Measurements from ENCODE around the gene NYAP2.

- TF ChIP-seq MXI1 (IDR thresholded peaks at IDR 0.05; ENCODE audit: borderline replicate concordance, low read depth, low read length) (no peak), CTCF (conservative IDR thresholded peaks at IDR 0.05; ENCODE audit: low read depth, low read length) (no peak), POLR2A (IDR thresholded peaks at IDR 0.05; ENCODE audit: low read depth, low read length) (no peak), SMC3 (IDR thresholded peaks at IDR 0.05; ENCODE audit: low read depth, low read length) (no peak), ELK1 (IDR thresholded peaks at IDR 0.05; ENCODE audit: borderline replicate concordance, low read depth, low read length) (no peak), CEBPB (IDR thresholded peaks at IDR 0.05; ENCODE audit: low read depth, low read length) (no peak), RCOR1 (IDR thresholded peaks at IDR 0.05; ENCODE audit: insufficient replicate concordance, low read length) (no peak), RFX5 (IDR thresholded peaks at IDR 0.05; ENCODE audit: low read depth, low read length) (no peak), NFE2L2 (IDR thresholded peaks at IDR 0.05; ENCODE audit: low read depth, low read length) (no peak), MAZ (IDR thresholded peaks at IDR 0.05; ENCODE audit: borderline replicate concordance, low read depth, low read length) (no peak)
- TF ChIP-seq, protein P1, sequence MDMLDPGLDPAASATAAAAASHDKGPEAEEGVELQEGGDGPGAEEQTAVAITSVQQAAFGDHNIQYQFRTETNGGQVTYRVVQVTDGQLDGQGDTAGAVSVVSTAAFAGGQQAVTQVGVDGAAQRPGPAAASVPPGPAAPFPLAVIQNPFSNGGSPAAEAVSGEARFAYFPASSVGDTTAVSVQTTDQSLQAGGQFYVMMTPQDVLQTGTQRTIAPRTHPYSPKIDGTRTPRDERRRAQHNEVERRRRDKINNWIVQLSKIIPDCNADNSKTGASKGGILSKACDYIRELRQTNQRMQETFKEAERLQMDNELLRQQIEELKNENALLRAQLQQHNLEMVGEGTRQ (IDR thresholded peaks at IDR 0.05; ENCODE audit: low read depth, low read length), result no peak
Measured at GRCh38 chr2:225456619-225457260, 57.2 kb downstream of the NYAP2 start.
